HEK293 (cell line): ENCODE measurements around the gene SIRT1.

Experiments
- CTCF ChIA-PET: fragments of 350-600 bp; formaldehyde crosslinking; extraction: SDS; loops from one replicate; lab custom pipeline; 2021; ENCODE audit warnings: antibody characterized with exemption; lab: Yijun Ruan, JAX
- POLR2A ChIA-PET: fragments of 300-600 bp; formaldehyde crosslinking; extraction: SDS; loops from one replicate; lab custom pipeline; 2020; ENCODE audit warnings: antibody characterized with exemption, inconsistent platforms; lab: Yijun Ruan, JAX
- H3K27ac ChIP-seq: fragments of 200-500 bp; sonication (Bioruptor generic); 2 replicates; pipeline ENCODE4 v1.5.1; 2014; ENCODE audit warnings: low read depth, low read length, control low read depth, inconsistent platforms; ENCODE audit errors: extremely low read depth
- H3K36me3 ChIP-seq, 2 experiments: fragments of 200-500 bp in 1 of 2; sonication (Bioruptor generic) in 1 of 2; 1 replicate in 1 of 2; 2 replicates in 1 of 2; pipeline ENCODE4 v1.5.1; 2014 to 2017; ENCODE audit warnings: inconsistent platforms in 2 of 2, low read length in 2 of 2; ENCODE audit not compliant: control insufficient read depth in 2 of 2, insufficient read depth in 1 of 2
- H3K4me1 ChIP-seq: fragments of 200-500 bp; sonication (Bioruptor generic); 2 replicates; pipeline ENCODE4 v1.5.1; 2014; ENCODE audit warnings: mild to moderate bottlenecking, low read length, inconsistent platforms; ENCODE audit not compliant: control insufficient read depth, insufficient read depth
- H3K4me3 ChIP-seq: 2 replicates; pipeline ENCODE4 v1.5.1; 2011; ENCODE audit warnings: low read depth, mild to moderate bottlenecking, control low read depth, low read length, moderate library complexity
- H3K9me3 ChIP-seq: fragments of 200-500 bp; sonication (Bioruptor generic); 2 replicates; pipeline ENCODE4 v1.5.1; 2014; ENCODE audit warnings: low read depth, low read length, inconsistent platforms; ENCODE audit not compliant: control insufficient read depth, insufficient read depth
- BCL11A ChIP-seq: fragments of 450-650 bp; formaldehyde crosslinking; IDR thresholded peaks from 2 replicates; pipeline ENCODE4 v1.5.1; 2016; ENCODE audit warnings: low read depth, missing biosample characterization, missing genetic modification characterization
- IKZF3 ChIP-seq: fragments of 450-650 bp; IDR thresholded peaks from 2 replicates; pipeline ENCODE4 v1.5.0; 2018; ENCODE audit warnings: missing biosample characterization, mild to moderate bottlenecking, missing genetic modification characterization, moderate library complexity
- KLF1 ChIP-seq: fragments of 450-650 bp; formaldehyde crosslinking; IDR thresholded peaks from 2 replicates; pipeline ENCODE4 v1.5.1; 2016; ENCODE audit warnings: missing biosample characterization, missing genetic modification characterization
- SALL2 ChIP-seq: fragments of 450-650 bp; formaldehyde crosslinking; IDR thresholded peaks from 2 replicates; pipeline ENCODE4 v1.5.0; 2017; ENCODE audit warnings: missing biosample characterization, mild to moderate bottlenecking, missing genetic modification characterization, borderline replicate concordance
- ZBTB1 ChIP-seq: fragments of 450-650 bp; formaldehyde crosslinking; IDR thresholded peaks from 2 replicates; pipeline ENCODE4 v1.5.1; 2016; ENCODE audit warnings: missing biosample characterization, missing genetic modification characterization
- ZNF24 ChIP-seq: fragments of 450-650 bp; formaldehyde crosslinking; IDR thresholded peaks from 2 replicates; pipeline ENCODE4 v1.5.1; 2016; ENCODE audit warnings: missing biosample characterization, missing genetic modification characterization
- ZNF404 ChIP-seq: fragments of 450-650 bp; formaldehyde crosslinking; IDR thresholded peaks from 2 replicates; pipeline ENCODE4 v1.5.1; 2017; ENCODE audit warnings: missing biosample characterization, missing genetic modification characterization
- ZNF701 ChIP-seq: fragments of 450-650 bp; formaldehyde crosslinking; IDR thresholded peaks from 2 replicates; pipeline ENCODE4 v1.5.1; 2016; ENCODE audit warnings: missing biosample characterization, missing genetic modification characterization
- ZNF837 ChIP-seq: fragments of 450-650 bp; formaldehyde crosslinking; IDR thresholded peaks from 2 replicates; pipeline ENCODE4 v1.5.1; 2016; ENCODE audit warnings: missing biosample characterization, missing genetic modification characterization
- TF ChIP-seq, protein P1 (sequence below): fragments of 450-650 bp; formaldehyde crosslinking; IDR thresholded peaks from 2 replicates; pipeline ENCODE4 v1.5.1; 2016; ENCODE audit warnings: missing biosample characterization, missing genetic modification characterization
- TF ChIP-seq, protein P2 (sequence below): fragments of 450-650 bp; formaldehyde crosslinking; IDR thresholded peaks from 2 replicates; pipeline ENCODE4 v1.5.1; 2017; ENCODE audit warnings: missing biosample characterization, missing genetic modification characterization
- TF ChIP-seq, protein P3 (sequence below): fragments of 450-650 bp; formaldehyde crosslinking; IDR thresholded peaks from 2 replicates; pipeline ENCODE4 v1.5.1; 2016; ENCODE audit warnings: missing biosample characterization, missing genetic modification characterization
- TF ChIP-seq, protein P4 (sequence below): fragments of 450-650 bp; formaldehyde crosslinking; IDR thresholded peaks from 2 replicates; pipeline ENCODE4 v1.5.1; 2016; ENCODE audit warnings: missing biosample characterization, missing genetic modification characterization

The SIRT1 gene

DNA sequence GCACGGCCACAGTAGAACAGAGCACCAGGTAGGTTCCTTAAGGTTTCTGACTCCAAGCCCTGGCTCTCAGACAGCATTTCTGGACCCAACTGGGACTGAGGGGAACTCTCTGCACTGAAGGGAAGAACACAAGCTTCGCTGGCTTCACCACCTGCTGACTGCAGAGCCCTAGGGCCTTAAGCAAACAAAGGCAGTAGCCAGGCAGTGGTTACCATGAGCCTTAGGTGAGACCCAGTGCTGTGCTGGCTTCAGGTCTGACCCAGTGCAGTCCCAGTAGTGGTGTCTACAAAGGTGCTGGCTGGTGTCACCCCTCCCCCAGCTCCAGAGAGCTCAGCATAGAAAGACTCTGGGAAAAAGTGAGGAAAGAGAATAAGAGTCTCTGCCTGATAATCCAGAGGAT, 59.5 kb downstream of the SIRT1 start (continued):
- TF ChIP-seq ZNF24 (tag by site-specific recombination) (no peak), BCL11A (tag by site-specific recombination) (no peak)

DNA sequence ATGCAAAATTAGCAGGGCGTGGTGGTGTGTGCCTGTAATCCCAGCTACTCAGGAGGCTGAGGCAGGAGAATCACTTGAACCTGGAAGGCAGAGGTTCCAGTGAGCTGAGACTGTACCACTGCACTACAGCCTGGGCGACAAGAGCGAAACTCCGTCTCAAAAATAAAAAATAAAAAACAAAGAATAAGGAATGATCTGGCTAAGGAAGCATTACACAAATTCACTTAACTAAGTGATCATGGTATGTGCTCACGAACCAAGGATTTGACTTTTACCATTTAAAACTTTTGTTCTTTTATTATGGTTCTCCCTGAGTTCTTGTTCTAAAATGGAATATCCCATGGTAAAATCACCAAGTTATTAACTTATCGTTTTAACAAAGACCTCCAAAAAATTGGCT, 71.2 kb downstream of the SIRT1 start:
- TF ChIP-seq, protein P1, sequence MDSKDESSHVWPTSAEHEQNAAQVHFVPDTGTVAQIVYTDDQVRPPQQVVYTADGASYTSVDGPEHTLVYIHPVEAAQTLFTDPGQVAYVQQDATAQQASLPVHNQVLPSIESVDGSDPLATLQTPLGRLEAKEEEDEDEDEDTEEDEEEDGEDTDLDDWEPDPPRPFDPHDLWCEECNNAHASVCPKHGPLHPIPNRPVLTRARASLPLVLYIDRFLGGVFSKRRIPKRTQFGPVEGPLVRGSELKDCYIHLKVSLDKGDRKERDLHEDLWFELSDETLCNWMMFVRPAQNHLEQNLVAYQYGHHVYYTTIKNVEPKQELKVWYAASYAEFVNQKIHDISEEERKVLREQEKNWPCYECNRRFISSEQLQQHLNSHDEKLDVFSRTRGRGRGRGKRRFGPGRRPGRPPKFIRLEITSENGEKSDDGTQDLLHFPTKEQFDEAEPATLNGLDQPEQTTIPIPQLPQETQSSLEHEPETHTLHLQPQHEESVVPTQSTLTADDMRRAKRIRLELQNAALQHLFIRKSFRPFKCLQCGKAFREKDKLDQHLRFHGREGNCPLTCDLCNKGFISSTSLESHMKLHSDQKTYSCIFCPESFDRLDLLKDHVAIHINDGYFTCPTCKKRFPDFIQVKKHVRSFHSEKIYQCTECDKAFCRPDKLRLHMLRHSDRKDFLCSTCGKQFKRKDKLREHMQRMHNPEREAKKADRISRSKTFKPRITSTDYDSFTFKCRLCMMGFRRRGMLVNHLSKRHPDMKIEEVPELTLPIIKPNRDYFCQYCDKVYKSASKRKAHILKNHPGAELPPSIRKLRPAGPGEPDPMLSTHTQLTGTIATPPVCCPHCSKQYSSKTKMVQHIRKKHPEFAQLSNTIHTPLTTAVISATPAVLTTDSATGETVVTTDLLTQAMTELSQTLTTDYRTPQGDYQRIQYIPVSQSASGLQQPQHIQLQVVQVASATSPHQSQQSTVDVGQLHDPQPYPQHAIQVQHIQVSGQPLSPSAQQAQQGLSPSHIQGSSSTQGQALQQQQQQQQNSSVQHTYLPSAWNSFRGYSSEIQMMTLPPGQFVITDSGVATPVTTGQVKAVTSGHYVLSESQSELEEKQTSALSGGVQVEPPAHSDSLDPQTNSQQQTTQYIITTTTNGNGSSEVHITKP (tag by site-specific recombination), result peak; percentile 82
- TF ChIP-seq, protein P2, sequence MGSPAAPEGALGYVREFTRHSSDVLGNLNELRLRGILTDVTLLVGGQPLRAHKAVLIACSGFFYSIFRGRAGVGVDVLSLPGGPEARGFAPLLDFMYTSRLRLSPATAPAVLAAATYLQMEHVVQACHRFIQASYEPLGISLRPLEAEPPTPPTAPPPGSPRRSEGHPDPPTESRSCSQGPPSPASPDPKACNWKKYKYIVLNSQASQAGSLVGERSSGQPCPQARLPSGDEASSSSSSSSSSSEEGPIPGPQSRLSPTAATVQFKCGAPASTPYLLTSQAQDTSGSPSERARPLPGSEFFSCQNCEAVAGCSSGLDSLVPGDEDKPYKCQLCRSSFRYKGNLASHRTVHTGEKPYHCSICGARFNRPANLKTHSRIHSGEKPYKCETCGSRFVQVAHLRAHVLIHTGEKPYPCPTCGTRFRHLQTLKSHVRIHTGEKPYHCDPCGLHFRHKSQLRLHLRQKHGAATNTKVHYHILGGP (tag by site-specific recombination), result no peak
- TF ChIP-seq ZNF404 (tag by site-specific recombination), result no peak
- ChIA-PET CTCF (no interaction called here), POLR2A (no interaction called here)

DNA sequence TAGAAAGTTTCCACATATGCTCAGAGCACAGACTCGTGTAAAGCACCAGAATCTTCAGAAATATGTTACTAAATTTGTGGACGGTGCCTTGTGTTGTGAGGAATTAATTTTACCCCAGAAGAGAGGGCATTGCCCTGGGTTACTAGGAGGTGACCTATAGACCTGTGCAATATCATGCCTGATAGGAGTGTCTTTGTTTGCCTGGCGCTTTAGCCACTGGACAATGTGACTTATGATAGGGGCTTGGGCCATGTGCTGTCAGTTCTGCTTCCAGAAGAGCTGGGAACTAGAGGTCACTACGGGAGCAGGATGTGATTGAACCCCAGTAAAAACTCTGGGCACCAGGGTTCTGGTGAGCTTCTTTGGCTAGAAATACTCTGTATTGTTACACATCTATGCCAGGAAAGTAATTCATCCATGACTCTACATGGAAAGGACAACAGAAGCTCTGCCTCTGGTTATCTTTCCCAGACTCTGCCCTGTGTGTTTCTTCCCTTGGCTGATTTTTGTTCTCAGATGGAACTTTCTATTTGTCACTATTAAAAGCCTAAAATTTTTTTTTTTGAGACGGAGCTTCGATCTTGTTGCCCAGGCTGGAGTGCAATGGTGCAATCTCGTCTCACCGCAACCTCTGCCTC, 75.5 kb downstream of the SIRT1 start:
- ChIA-PET CTCF (no interaction called here), POLR2A (no interaction called here)
- H3K4me3 ChIP-seq, result no peak overlapping the region
- no peak overlapping the region for H3K27ac ChIP-seq
- TF ChIP-seq IKZF3 (tag by site-specific recombination) (no peak), ZNF837 (tag by site-specific recombination) (no peak), ZBTB1 (tag by site-specific recombination) (no peak), ZNF701 (tag by site-specific recombination) (no peak), SALL2 (no peak), KLF1 (tag by site-specific recombination) (no peak)
- TF ChIP-seq, protein P3, sequence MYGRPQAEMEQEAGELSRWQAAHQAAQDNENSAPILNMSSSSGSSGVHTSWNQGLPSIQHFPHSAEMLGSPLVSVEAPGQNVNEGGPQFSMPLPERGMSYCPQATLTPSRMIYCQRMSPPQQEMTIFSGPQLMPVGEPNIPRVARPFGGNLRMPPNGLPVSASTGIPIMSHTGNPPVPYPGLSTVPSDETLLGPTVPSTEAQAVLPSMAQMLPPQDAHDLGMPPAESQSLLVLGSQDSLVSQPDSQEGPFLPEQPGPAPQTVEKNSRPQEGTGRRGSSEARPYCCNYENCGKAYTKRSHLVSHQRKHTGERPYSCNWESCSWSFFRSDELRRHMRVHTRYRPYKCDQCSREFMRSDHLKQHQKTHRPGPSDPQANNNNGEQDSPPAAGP, result no peak
- TF ChIP-seq, protein P4, sequence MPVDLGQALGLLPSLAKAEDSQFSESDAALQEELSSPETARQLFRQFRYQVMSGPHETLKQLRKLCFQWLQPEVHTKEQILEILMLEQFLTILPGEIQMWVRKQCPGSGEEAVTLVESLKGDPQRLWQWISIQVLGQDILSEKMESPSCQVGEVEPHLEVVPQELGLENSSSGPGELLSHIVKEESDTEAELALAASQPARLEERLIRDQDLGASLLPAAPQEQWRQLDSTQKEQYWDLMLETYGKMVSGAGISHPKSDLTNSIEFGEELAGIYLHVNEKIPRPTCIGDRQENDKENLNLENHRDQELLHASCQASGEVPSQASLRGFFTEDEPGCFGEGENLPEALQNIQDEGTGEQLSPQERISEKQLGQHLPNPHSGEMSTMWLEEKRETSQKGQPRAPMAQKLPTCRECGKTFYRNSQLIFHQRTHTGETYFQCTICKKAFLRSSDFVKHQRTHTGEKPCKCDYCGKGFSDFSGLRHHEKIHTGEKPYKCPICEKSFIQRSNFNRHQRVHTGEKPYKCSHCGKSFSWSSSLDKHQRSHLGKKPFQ, result no peak
- TF ChIP-seq, all 188 proteins: peak for 0
- Histone ChIP-seq H3K4me1 (no peaks in the 10 kb centered on the region), H3K36me3 (peaks cover 0 to 11% of the 10 kb centered on the region in 2 experiments; a peak in 1 of 3 replicates), H3K9me3 (no peaks in the 10 kb centered on the region)

More for the DNA sequence above, 71.2 kb downstream of the SIRT1 start:
- no peaks in the 10 kb centered on the region for H3K9me3 ChIP-seq
- H3K36me3 ChIP-seq, result peaks cover 7 to 15% of the 10 kb centered on the region in 2 experiments; a peak in 2 of 3 replicates
- H3K27ac ChIP-seq, result no peak overlapping the region
- no peaks in the 10 kb centered on the region for H3K4me1 ChIP-seq
- no peak overlapping the region for H3K4me3 ChIP-seq
